Measurements from ENCODE around the gene CNKSR3. TPM values are rescaled to one million over a fixed set of nuclear protein-coding genes. Genes with fewer than 3 reads are reported as not detected.

Gene CNKSR3
- total and polyA plus RNA-seq, 2 donors from 2014 or later = 13.8 to 63.1 TPM

- H3K9me3 ChIP-seq (ENCODE audit: control insufficient read depth in 2 of 3, insufficient read depth in 1 of 3, low read length in 3 of 3) = no peaks in the 10 kb centered on the region
- FAIRE-seq = peak; percentile 50
- DNase-seq = no peak
- H3K9ac ChIP-seq (ENCODE audit: low read length in 3 of 3) = no peak overlapping the region
- peaks cover 7 to 31% (median 21%) of the 10 kb centered on the region in 3 donors for H3K4me1 ChIP-seq (ENCODE audit: control insufficient read depth in 2 of 3, insufficient read depth in 2 of 3, low read depth in 1 of 3, low read length in 3 of 3)
- H3K36me3 ChIP-seq (ENCODE audit: control insufficient read depth in 2 of 3, insufficient read depth in 3 of 3, low read length in 3 of 3) = no peaks in the 10 kb centered on the region
- no peak for TF ChIP-seq CTCF (IDR thresholded peaks at IDR 0.05; ENCODE audit: borderline replicate concordance, extremely low read depth, insufficient read depth)
- peak overlapping the region in 2 of 3 donors; percentile 19 to 20 for H3K4me3 ChIP-seq (ENCODE audit: low read length in 3 of 3)
- intact Hi-C loops (cut with DNase I) = no loop called here
- no peaks in the 10 kb centered on the region for H3K27me3 ChIP-seq (ENCODE audit: control insufficient read depth, insufficient read depth, low read length)
- H3K27ac ChIP-seq (ENCODE audit: low read depth in 2 of 2, low read length in 2 of 2) = peak overlapping the region; percentile 32 to 69
Observed at GRCh38 chr6:154460306-154461071, 50.0 kb downstream of the CNKSR3 start.

- Histone ChIP-seq H3K36me3 (ENCODE audit: control insufficient read depth in 2 of 3, insufficient read depth in 3 of 3, low read length in 3 of 3) (no peaks in the 10 kb centered on the region), H3K4me1 (ENCODE audit: control insufficient read depth in 2 of 3, insufficient read depth in 2 of 3, low read depth in 1 of 3, low read length in 3 of 3) (peaks cover 7 to 31% (median 21%) of the 10 kb centered on the region in 3 donors), H3K9ac (ENCODE audit: low read length in 3 of 3) (no peak overlapping the region), H3K27me3 (ENCODE audit: control insufficient read depth, insufficient read depth, low read length) (no peaks in the 10 kb centered on the region), H3K9me3 (ENCODE audit: control insufficient read depth in 2 of 3, insufficient read depth in 1 of 3, low read length in 3 of 3) (no peaks in the 10 kb centered on the region), H3K27ac (ENCODE audit: low read depth in 2 of 2, low read length in 2 of 2) (peak overlapping the region; percentile 58 to 67), H3K4me3 (ENCODE audit: low read length in 3 of 3) (no peak overlapping the region)
- DNase-seq = no peak
- TF ChIP-seq CTCF (IDR thresholded peaks at IDR 0.05; ENCODE audit: borderline replicate concordance, extremely low read depth, insufficient read depth) = no peak
- FAIRE-seq = no peak
- intact Hi-C loops (cut with DNase I) = no loop called here
Observed at GRCh38 chr6:154459513-154459912, 51.0 kb downstream of the CNKSR3 start.

- Histone ChIP-seq H3K27me3 (ENCODE audit: control insufficient read depth, insufficient read depth, low read length) (no peaks in the 10 kb centered on the region), H3K9me3 (ENCODE audit: control insufficient read depth in 2 of 3, insufficient read depth in 1 of 3, low read length in 3 of 3) (no peaks in the 10 kb centered on the region), H3K4me1 (ENCODE audit: control insufficient read depth in 2 of 3, insufficient read depth in 2 of 3, low read depth in 1 of 3, low read length in 3 of 3) (peaks cover 7 to 27% (median 21%) of the 10 kb centered on the region in 3 donors), H3K36me3 (ENCODE audit: control insufficient read depth in 2 of 3, insufficient read depth in 3 of 3, low read length in 3 of 3) (no peaks in the 10 kb centered on the region), H3K27ac (ENCODE audit: low read depth in 2 of 2, low read length in 2 of 2) (peak overlapping the region; percentile 58 to 84), H3K4me3 (ENCODE audit: low read length in 3 of 3) (no peak overlapping the region), H3K9ac (ENCODE audit: low read length in 3 of 3) (peak overlapping the region in 1 of 3 donors; percentile 17)
- FAIRE-seq (no peak), DNase-seq (peak in 2 of 5 donors; percentile 56 to 72)
- no peak for TF ChIP-seq CTCF (IDR thresholded peaks at IDR 0.05; ENCODE audit: borderline replicate concordance, extremely low read depth, insufficient read depth)
- intact Hi-C loops (cut with DNase I) = no loop called here
Observed at GRCh38 chr6:154458565-154459470, 51.7 kb downstream of the CNKSR3 start.

Measured in kidney (tissue), 14 donors.